HG03520 (cell line): Measurements from ENCODE around the gene KRTAP19-6.
"Not testable (repeated sequence)": the region's sequence is repeated elsewhere in the genome, so short reads cannot be mapped to it uniquely, and the experiment has no call there.

Experiments used
- ATAC-seq: cut with Tn5 transposase; IDR thresholded peaks from one replicate; pipeline ENCODE4 v1.9.1; 2021; ENCODE audit warnings: mild to moderate bottlenecking, moderate library complexity; ENCODE audit not compliant: unreplicated experiment

Gene KRTAP19-6, protein sequence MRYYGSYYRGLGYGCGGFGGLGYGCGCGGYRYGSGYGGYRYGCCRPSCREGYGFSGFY

GRCh38 chr21:30541764-30542163 is at the start of gene KRTAP19-6:
Gene KRTAP19-6 (minus strand): TSS chr21:30541864. CDS start chr21:30541833, 31 bp downstream.
- no peak for ATAC-seq

DNA sequence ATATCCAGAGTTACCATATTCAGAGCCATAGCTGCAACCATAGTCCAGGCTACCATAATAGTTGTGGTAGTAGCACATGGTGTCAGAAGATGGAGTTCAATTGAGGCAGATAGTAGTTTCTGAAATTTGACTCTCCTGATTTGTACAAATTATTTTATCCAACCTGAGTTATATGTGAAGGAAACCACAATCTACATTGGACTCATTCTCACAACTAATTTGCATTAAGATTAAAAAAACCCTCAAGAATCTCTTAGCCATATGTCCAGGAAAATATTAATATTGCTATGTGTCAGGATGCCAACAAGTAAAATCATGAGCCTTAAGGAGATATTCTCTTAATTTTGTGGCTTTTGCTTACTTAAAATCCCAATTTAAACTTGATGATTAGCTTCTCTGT is 48.6 kb upstream of the KRTAP19-6 start, which contains the start of gene KRTAP22-2:
TSS of gene KRTAP22-2 (minus strand) at position 101 of the 400 bp plus-strand sequence.
- ATAC-seq: no peak

- ATAC-seq: no peak
Observed at GRCh38 chr21:30582870-30583269, 41.2 kb upstream of the KRTAP19-6 start.

DNA sequence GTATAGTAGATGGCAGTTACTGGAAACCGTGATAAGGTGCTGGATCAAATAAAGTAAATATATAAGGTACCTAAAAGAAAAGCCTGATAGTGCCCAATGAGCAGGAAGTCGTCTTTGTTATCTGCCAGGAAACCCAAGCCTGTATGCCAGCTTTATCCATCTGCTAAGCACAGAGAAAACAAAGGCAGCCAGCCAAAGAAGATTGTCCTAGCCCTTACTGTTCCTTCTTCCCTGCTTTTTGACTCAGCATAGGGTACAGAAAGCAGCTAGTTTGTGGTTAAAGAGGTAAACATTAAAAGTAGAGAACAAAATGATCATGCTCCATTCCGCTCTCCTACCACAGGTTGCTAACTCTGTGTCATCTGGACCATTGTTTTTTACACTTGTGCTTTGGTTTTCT is 38.5 kb upstream of the KRTAP19-6 start:
- ATAC-seq: no peak

GRCh38 chr21:30579346-30579745 is 37.7 kb upstream of the KRTAP19-6 start:
- ATAC-seq: no peak

GRCh38 chr21:30577766-30578165 is 36.1 kb upstream of the KRTAP19-6 start:
- ATAC-seq: no peak

DNA sequence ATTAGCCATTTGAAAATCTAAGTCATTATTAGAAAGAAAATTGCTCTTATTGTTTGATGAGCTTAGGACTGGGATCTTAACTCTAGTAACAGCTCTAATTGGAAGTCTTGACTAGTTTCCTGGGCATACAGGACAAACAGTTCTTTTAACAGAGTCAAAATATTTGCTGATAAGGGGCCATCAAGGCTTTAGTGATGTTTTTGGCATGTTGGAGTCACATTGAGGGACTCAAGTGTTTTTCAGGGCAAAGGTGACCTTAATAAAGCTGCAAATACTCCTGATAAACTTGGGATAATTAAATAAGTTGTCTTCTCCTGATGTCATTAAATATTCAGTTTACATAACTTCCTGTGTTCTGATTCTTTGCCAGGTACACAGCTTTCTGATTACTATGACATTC is 26.0 kb upstream of the KRTAP19-6 start:
- ATAC-seq: no peak

- no peak for ATAC-seq
Observed at GRCh38 chr21:30563630-30564029, 22.0 kb upstream of the KRTAP19-6 start.

DNA sequence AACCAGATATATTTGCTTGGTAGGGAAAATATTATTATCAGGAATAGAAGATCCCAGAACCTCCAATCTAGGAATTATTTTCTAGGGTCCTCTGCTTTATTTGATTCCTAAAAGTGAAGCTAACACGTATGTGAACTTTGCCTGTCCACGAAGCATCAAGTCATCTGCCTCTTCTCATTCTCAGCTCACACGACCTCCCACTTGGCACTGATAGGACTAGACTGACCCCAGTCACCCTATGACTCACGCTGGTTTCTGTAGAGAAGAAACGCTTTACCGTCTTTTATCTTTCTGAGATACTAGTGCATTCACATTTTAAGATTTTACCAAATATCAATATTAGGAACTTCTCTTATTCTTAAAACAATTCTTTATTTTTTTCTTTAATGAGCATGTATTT is 21.4 kb upstream of the KRTAP19-6 start:
- ATAC-seq: no peak

GRCh38 chr21:30561957-30562356 is 20.3 kb upstream of the KRTAP19-6 start:
- no peak for ATAC-seq

GRCh38 chr21:30561264-30561895 is 19.7 kb upstream of the KRTAP19-6 start, which contains the start of gene KRTAP19-7:
Gene KRTAP19-7 (minus strand): TSS chr21:30561314. CDS start chr21:30561289, 25 bp downstream.
- no peak for ATAC-seq

DNA sequence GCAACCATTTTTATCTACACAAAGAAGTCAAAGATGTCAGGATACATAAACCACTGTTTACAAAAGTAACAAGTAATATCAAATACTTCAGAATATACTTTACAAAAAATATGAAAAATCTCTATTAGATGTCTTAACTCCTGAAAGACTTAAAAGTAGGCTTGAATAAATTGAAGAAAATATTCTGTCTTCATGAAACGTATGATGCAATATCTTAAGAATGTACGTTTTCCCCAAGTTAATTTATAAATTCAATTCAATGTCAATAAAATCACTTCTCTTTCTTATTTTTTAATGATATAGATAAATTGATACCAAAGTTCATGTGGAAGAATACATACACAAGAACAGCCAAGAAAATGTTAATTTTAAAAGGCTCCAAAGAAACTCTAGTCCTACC is 13.4 kb upstream of the KRTAP19-6 start:
- ATAC-seq: no peak

DNA sequence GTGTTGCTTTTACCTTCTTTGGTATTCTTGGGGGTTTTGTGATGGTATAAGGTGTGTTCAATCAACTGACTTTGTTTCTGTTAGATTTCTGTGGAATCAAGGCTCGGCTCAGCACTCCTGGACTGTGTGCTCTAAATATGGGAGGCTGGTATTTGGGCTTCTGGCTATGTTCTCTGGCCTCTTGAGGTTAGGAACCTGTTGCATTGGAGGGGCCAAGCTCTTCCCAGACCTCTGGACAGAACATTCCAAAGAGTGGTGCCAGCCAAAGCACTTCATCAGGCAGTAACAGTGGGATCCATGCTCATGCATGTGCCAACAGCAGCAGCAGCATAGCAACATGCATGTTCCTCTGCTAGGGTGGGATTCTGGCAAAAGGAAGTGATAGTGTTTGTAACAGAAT is 11.1 kb upstream of the KRTAP19-6 start:
- no peak for ATAC-seq

GRCh38 chr21:30518876-30519275 is 22.8 kb downstream of the KRTAP19-6 start:
- no peak for ATAC-seq

DNA sequence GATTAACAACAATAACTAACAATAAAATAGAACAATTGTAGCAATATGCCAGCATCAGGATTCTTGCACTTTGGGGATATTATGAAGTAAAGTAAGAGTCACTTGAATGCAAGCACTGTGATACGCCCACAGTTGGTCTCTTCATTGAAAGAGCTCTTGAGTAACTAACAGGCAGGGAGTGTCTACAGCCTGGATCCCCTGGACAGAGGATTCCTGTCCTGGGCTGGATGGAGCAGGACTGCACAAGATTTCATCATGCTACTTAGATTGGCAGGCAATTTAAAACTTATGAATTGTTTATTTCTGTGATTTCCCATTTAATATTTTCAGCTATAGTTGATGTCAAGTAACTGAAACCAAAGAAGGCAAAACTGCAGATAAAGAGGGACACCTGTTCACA is 26.0 kb downstream of the KRTAP19-6 start:
- no peak for ATAC-seq

DNA sequence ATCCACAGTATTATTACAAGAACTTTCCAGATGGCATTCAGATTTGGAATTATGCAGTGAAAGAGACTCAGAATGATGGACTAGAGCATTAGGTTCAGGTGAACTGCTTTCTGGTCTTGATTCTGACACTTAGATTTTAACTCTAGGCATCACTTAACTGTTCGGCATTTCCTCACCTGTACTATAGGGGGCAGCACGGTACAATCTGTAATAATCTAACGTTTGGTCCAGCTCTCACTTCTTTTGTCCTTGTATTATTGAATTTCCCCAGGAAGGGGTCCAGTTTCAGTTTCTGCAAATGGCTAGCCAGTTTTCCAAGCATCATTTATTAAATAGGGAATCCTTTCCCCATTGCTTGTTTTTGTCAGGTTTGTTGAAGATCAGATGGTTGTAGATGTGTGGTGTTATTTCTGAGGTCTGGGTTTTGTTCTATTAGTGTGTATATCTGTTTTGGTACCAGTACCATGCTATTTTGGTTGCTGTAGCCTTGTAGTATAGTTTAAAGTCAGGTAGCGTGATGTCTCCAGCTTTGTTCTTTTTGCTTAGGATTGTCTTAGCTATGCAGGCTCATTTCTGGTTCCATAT is 36.0 kb downstream of the KRTAP19-6 start:
- ATAC-seq: not testable (repeated sequence)

DNA sequence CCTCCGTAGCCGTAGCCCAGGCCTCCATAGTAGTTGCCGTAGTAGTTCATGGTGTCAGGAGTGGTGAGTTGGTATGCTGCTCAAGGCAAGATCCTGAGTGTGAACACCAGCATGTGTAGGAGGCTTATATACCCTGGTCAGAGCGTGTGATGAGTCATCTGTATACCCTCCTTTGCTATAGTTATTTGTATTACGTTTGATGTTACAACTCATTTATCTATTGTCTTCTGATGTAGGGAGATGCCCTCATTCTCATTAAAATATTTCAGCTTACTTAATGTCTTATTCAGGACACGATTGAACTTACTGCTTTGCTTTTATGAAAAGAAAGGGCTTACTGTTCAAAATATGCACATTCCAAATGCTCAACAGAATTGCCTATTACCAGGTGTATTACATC is 39.6 kb downstream of the KRTAP19-6 start, which contains the start of gene KRTAP19-5:
TSS of gene KRTAP19-5 (minus strand) at position 101 of the 400 bp plus-strand sequence. CDS start at position 50, 51 bp downstream.
- ATAC-seq: no peak

GRCh38 chr21:30497065-30497464 is 44.6 kb downstream of the KRTAP19-6 start, which contains the start of gene KRTAP19-4:
Gene KRTAP19-4 (minus strand): TSS chr21:30497165. CDS start chr21:30497110, 55 bp downstream.
- ATAC-seq: no peak

GRCh38 chr21:30491963-30492428 is 49.7 kb downstream of the KRTAP19-6 start, which contains the start of gene KRTAP19-3:
Gene KRTAP19-3 (minus strand): TSS chr21:30492013. CDS start chr21:30491957, 56 bp downstream.
- no peak for ATAC-seq
